GM12891 (cell line): Measurements from ENCODE around the gene VEGFB.

Experiments
- POLR2AphosphoS5 ChIP-seq: IDR thresholded peaks from 2 replicates; pipeline ENCODE4 v1.6.1; 2011; ENCODE audit warnings: low read depth, low read length, control low read depth
- TAF1 ChIP-seq: IDR thresholded peaks from 2 replicates; pipeline ENCODE4 v1.6.1; 2011; ENCODE audit warnings: low read depth, low read length, control low read depth

GRCh38 chr11:64185175-64185692 lies 49.1 kb upstream of the VEGFB start:
- TF ChIP-seq POLR2AphosphoS5 = peak; percentile 94
- TF ChIP-seq TAF1 = peak; percentile 95
